HG03039 (cell line): ENCODE data around the gene MYL6B.

Experiments
- ATAC-seq: cut with Tn5 transposase; IDR thresholded peaks from one replicate; pipeline ENCODE4 v1.9.1; 2021; ENCODE audit warnings: mild to moderate bottlenecking, moderate library complexity; ENCODE audit not compliant: unreplicated experiment

The MYL6B gene

DNA sequence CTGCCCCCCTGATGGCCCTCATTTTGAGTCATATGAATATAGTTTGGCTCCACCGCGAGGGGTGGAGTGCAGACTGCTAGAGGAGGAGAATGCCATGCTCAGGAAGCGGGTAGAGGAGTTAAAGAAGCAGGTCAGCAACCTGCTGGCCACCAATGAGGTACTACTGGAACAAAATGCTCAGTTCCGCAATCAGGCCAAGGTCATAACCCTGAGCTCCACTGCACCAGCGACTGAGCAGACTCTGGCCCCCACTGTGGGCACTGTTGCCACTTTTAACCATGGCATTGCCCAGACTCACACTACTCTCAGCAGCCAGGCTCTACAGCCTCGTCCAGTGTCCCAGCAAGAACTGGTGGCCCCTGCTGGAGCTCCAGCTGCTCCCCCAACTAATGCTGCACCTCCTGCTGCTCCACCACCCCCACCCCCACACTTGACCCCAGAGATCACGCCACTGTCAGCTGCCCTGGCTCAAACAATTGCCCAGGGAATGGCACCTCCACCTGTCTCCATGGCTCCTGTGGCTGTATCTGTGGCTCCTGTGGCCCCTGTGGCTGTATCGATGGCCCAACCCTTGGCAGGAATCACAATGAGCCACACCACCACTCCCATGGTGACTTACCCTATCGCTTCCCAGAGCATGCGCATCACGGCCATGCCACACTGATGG lies 31.1 kb upstream of the MYL6B start:
- no peak for ATAC-seq

DNA sequence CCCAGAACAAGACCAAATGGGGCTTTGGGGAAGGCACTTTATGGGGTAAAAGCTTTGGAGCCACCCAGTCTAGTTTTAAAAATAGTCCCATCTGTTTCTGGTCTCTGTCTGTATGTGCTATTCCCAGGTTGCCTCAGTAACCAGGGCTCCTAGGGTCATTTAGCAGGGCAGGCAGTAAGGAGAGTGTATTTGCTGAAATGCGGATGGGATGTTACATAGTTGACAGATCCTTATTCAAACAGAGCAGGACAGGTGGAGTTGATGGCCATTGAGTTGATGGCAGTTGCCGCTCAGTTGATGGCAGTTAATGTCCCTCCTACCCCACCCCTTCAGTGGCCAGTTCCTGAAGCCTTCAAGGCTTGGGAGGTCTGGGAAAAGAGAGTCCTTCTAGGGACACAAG lies 29.8 kb upstream of the MYL6B start:
- ATAC-seq: no peak

DNA sequence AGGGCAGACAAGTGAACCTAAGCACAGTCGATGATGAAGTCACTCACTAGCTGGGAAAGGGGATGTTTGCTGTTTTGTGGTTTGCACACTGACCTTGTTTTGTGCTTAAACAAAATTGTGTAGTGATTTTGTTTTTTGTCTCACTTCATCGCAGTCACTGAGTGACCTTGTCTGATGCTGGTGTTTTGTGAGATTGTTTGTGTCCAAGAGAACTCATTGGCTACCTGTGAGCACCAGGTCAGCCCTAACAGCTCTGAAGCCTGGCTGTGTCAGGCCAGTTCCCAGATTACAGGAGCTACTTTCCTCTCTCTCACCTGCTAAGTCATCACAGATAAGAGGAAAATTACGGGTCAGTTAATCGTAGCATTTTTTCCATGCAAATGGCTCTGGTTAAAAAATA lies 28.3 kb upstream of the MYL6B start:
- ATAC-seq: no peak

DNA sequence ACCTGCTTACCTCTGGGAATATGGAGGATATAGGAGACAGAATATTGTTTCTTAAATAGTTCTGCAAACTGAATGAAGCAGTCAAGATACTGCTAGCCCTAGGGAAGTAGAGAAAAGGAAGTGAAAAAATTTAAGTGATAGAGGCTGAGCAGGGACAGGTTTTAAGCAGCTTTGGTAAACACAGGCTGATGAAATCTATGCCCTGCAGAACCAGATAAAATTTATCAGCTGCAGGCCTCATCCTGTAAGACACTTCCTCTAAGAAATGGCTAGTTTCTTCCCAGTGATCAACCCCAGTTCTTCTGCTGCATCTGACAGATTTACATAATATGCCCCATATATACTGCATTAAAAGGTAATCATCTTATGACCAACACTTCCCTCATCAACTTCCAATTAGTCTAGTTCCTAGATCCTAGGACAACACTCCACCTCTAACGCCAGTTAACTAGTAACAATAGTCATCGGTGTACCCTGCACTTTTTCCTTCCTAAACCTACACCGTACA lies 25.6 kb upstream of the MYL6B start:
- no peak for ATAC-seq

DNA sequence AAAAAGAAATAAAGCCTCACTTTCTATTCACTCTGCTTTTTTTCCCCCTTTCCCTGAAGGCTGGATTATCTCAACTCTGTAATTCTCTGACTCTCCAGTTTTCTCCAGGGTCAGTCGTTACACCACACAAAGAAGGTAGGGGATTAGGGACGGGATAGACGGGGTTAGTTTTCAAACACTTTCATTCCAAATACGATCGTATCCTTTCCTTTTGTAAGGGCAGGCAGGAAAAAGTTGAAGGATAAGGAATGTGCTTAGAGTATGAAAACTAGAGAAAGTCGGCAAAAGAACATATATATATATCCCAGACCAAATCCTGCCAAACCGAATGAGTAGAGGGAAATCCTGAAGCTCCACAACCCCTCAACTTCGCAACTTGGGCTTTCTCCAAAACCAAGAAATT lies 24.9 kb upstream of the MYL6B start:
- ATAC-seq: no peak

DNA sequence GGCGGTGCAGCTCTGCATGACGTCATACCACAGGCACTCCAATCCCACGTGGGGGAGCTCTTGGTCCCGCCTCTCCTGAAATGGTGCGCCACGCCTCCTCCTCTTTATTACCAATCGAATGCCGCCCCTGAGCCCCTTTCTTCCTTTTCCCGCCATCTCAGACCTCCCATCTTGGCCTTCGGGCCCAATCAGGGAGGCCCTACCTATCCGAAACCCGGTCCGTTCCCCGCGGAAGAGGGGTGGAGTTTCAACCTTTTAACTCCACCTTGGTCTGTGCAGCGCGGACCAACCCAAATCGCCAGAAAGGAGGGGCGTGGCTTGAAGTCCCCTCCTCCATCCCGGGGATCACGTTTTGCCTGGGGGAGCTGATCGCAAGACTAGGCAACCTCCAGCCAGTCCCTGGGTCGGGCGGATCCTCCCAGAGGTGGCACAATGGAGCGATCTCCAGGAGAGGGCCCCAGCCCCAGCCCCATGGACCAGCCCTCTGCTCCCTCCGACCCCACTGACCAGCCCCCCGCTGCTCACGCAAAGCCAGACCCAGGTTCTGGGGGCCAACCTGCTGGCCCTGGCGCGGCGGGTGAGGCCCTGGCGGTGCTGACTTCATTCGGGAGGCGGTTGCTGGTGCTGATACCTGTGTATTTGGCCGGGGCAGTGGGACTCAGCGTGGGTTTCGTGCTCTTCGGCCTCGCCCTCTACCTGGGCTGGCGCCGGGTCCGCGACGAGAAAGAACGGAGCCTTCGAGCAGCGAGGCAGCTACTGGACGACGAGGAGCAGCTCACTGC lies 24.3 kb upstream of the MYL6B start, which contains the start of gene ESYT1:
Gene ESYT1, plus strand, starts transcription at position 380 of the 782 bp plus-strand sequence. Its CDS starts 53 bp downstream, at position 433.
- peak; percentile 80 for ATAC-seq

DNA sequence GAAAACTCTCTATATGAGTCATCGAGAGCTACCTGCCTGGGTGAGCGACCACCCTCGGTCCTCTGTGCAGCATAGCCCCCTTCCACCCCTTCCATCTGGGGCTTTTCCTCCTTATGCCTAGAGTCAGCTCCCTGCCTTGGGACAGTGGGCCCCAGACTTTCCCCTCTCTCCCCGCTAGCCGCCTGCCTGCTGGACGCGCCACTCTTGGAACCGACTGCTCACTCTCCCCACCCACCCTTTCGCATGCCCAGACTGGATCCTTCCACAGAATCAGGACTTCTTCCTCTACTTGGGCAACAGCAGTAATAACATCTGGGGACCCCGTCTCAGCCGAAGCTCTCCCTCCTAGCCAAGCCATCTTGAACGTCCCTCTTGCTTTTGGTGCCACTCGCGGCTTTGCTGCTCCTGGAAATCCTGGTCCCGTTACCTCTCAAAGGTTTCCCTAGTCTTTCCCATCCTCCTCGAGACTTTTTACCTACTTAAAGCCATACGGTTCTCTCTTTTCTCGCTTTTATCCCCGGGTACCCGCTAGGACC lies 23.6 kb upstream of the MYL6B start:
- ATAC-seq: no peak

DNA sequence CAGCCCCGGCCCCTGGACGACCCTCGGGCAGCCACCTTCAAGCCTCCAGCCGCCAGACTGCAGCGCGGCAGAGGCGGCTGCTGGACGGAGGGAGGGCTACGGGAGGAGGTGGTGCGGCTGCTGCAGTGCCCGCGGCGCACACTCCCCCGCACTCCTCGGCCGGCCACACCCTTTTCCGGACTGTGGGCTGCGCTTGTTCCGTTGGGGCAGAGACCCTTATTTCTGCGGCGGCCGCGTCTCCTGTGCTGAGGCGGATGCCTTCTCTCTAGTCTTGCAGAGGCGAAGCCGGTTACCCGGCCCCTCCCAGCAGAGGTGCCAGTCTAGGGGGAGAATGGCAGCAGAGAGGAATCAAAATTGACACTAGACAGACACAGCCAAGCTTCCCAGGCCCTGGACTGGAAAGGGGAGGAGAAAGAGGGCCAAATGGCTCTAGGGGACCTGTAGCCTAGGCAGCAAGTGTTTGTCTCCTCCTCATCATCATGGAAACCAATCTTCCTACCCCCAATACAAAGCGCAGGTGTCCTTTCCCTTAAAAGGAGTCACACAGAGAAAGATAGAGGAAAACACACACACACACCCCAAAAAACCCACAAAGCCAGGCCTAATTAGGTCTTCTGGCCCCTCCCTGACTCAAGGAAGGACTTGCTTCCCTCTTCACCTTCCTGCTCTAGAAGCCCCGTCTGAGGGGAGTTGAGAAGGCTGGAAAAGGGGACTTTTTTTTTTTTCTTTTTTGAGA lies 23.0 kb upstream of the MYL6B start:
- peak; percentile 24 for ATAC-seq

DNA sequence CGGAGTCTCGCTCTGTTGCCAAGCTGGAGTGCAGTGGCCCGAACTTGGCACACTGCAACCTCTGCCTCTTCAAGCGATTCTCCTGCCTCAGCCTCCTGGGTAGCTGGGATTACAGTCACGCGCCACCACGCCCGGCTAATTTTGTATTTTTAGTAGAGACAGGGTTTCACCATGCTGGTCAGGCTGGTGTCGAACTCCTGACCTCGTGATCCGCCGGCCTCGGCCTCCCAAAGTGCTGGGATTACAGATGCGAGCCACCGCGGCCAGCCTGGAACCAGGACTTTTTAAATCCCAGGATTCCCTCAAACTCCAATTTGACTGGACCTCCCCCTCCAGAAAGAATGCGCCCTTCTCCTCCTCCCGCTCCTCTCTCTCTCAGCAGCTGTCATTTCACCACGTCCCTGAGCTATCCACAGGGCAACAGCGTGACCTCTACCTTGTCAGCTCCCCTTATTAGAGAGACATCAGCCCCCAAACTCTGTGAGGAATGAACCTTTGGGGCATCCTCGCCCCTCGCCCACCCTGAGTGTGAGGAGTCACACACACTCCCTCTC lies 22.4 kb upstream of the MYL6B start:
- no peak for ATAC-seq

DNA sequence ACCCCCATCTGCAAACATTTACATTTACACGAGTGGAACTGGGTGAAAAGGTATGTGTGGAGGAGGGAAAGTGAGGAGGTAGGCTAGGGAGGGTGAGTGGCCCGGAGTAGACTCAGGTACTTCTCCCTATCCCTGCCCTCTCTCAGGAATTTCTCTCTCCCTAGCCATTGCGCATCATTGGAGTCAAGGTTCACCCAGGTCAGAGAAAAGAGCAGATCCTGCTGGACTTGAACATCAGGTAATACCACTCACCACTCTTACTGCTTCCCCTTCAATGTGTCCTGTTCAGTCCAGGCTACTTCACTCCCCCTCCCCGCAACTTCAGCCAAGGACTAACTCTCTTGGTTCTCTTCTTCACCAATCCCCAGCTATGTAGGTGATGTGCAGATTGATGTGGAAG lies 21.5 kb upstream of the MYL6B start:
- ATAC-seq: no peak

DNA sequence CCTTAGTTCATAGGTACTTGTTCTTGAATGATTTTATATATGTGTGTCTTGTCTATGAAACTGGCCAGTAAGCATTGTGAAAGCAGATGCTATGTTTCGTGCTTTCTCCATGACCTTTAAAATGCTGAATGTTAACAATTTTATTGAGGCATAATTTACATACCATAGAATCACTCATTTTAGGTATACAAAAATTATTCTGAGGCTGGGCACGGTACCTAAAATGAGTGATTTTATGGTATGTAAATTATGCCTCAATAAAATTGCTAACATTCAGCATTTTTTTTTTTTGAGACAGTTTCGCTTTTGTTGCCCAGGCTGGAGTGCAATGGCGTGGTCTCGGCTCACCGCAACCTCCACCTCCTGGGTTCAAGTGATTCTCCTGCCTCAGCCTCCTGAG lies 17.5 kb upstream of the MYL6B start:
- no peak for ATAC-seq

DNA sequence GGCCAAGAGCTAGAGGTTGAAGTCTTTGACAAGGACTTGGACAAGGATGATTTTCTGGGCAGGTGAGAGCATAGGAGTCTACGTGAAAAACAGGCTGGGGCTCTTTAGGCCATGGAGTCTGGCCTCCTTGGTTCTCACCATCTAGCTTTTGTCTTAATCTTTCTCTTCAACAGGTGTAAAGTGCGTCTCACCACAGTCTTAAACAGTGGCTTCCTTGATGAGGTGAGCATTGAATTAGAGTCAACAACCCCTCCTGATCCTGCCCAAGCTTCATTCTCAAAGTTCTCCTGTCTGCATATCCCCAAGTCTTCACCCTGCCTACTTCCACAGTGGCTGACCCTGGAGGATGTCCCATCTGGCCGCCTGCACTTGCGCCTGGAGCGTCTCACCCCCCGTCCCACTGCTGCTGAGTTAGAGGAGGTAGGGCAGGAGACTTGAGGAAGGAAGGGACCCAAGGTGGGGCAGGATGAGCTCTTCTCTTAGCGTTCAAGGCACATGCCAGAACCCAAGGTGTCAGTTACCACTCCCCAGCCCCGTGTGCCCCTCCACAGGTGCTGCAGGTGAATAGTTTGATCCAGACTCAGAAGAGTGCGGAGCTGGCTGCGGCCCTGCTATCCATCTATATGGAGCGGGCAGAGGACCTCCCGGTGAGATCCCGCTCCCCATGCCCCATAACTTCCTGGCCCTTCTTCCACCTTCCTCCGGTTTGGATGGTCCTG lies 14.4 kb upstream of the MYL6B start:
- no peak for ATAC-seq

DNA sequence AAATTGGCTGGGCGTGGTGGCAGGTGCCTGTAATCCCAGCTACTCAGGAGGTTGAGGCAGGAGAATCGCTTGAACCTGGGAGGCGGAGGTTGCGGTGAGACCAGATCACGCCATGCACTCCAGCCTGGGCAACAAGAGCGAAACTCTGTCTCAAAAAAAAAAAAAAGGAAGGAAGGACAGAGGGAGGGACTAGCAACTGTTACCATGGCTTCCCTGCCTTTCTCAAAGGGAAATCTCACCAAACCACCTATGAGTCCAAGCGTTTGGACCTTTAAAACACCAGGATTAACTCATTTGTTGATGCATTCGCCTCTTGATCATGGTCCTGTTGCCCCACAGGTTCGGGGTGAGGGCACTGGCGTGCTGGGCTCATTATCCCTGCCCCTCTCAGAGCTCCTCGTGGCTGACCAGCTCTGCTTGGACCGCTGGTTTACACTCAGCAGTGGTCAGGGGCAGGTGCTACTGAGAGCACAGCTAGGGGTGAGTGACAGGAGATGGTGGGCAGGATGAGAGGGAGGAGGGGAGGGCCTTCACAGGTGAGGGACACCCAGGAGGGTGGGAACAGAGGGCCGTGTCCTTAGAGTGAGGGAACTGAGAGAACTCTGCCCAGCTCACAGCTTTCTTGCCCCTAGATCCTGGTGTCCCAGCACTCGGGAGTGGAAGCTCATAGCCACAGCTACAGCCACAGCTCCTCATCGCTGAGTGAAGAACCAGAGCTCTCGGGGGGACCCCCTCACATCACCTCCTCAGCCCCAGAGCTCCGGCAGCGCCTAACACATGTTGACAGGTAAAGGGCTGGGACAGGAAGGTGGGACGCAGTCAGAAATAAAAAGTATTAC lies 10.2 kb upstream of the MYL6B start:
- ATAC-seq: no peak

DNA sequence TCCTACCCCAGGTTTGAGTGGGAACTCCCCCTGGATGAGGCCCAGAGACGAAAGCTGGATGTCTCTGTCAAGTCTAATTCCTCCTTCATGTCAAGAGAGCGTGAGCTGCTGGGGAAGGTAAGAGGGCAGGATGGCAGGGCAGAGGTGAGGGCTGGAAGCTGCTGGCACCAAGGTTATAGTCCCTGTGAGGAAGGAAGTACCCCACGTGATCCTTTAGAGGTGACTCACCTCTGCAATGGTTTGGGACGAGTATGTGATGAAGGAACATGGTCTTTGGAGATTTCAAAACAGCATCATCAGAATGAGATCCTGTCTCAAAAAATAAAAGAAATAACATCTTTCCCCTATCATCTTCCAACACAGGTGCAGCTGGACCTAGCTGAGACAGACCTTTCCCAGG lies 9.2 kb upstream of the MYL6B start:
- no peak for ATAC-seq

DNA sequence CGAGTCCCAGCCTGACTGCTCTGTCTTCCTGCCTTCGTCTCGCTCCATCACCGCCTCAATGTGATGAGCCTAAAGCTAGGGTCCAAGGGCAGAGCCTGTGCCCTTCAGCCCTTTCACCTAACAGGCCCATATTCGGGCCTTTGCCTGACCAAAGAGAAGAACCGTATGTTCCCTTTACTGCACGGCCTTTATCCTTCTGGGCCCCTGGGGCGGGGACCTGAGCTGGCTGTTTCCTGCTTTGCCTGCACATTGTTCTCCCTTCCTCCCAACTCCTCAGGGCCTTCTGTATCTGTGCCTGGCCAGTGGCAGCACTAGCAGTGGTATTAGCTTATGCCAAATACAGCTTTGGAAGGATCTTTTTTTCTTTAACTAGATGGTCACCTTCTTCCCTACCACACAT lies 8.5 kb upstream of the MYL6B start:
- ATAC-seq: no peak

DNA sequence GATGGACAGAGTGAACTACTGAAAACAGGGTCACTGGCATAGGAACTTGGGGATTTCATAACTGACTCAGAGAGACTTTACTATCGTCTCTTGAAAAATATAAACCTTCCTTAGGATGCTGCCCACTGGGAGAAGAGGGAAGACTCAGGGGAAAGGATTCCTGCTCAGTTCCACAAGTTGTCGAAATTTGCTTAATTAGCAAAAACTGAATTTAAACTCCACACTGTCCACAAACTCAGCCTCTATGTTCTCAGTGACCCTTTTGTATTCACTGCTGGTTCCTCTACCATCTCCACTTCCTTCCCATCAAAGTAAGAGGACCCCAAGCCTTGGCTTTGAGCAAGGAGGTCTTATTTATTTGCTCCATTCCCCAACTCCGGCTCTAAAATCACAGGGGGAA lies 7.2 kb upstream of the MYL6B start:
- ATAC-seq: no peak

DNA sequence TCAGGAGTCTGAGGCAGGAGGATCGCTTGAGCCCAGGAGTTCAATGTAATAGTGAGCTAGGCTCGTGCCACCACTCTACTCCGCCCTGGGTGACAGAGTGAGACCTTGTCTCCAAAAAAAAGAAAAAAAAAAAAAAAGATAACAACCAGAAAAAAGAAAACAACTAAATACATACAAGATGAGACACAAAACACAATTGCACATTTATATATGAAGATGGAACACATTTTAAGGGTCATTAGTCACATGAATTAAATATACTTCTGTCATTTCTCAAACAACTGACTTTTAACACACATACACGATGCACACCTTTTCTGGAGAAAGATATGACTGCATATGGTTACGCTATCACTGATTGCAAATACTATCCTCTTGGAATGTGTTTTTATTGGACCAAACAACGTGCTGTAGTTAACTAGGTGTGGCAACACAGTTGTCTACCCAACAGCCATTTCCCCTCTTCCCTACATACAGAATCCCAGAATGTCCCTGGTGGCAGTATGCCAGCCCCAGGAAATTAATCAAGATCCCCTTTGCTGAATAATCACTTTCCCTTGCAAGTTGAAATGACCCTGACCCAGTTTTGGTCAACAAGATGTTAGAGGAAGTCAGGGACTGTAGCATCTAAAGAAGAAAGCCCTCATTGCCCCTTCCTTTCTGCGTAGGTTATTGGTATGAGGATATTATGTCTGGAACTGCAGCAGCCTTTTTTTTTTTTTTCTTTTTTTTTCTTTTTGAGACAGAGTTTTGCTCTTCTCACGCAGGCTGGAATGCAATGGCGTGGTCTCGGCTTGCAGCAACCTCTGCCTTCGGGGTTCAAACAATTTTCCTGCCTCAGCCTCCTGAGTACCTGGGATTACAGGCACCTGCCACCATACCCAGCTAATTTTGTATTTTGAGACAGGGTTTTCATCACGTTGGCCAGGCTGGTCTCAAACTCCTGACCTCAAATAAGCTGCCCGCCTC lies 5.6 kb upstream of the MYL6B start:
- ATAC-seq: no peak

DNA sequence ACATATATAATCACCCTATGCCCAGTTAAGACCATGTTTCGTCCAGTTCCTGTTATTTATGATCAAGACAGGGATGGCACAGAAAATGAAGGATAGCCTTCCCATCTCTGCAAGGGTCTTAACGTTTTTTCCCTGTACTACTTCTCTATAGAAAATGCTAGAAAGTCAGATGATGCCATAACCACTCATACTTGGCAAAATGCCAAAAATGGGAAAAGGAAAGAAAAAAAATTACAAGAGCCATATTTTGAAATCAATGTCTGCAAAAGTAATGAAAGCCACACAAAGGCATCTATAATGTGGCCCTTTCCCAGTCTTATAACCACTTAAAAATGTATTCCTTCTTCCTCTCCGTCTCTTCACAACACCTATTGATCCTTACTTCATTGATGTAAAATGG lies 1.8 kb upstream of the MYL6B start:
- no peak for ATAC-seq
